K562 (cell line): Measurements from ENCODE around the gene MTTP. TPM values are rescaled to one million over a fixed set of nuclear protein-coding genes. Genes with fewer than 3 reads are reported as not detected.

Experiments
- ATAC-seq: fragments of 200-7000 bp; cut with Tn5 transposase; 3 replicates; pipeline ENCODE4 v1.9.1; 2020; ENCODE audit warnings: moderate library complexity
- BruUV-seq: library from RNA; stranded (reverse); fragments of 400-500 nt; replicated peaks from 2 replicates; lab custom pipeline; 2021; lab: Mats Ljungman, UMichigan
- CTCF ChIA-PET: fragments of 300-600 bp; formaldehyde crosslinking; extraction: SDS; loops from one replicate; lab custom pipeline; 2021; ENCODE audit warnings: low intra/inter-chr PET ratio; lab: Yijun Ruan, JAX
- POLR2A ChIA-PET: fragments of 300-600, 350-650 bp; sonication (Branson Sonifier 250); formaldehyde crosslinking; extraction: SDS; loops from one replicate; lab custom pipeline; 2021; ENCODE audit warnings: antibody characterized with exemption, inconsistent platforms; lab: Yijun Ruan, JAX
- DNase-seq, 4 experiments: peaks; one replicate each; pipeline versions ENCODE4 v3.0.0 to v3.0.0-alpha.2; 2011 to 2018; ENCODE audit warnings: low spot score in 3 of 4, mixed read lengths in 3 of 4; ENCODE audit errors: extremely low read depth in 1 of 4
- FAIRE-seq: peaks from 2 replicates; lab custom pipeline; 2011; peaks lifted over from hg19 to GRCh38; lab: Jason Lieb, UNC
- H2AFZ ChIP-seq: 2 replicates; pipeline ENCODE4 v1.6.0; 2011; ENCODE audit warnings: low read depth, low read length, control low read depth, inconsistent platforms
- H3K27ac ChIP-seq: fragments of 200-600 bp; 3 replicates; pipeline ENCODE4 v1.8.0; 2011; ENCODE audit warnings: low read depth, mild to moderate bottlenecking, control low read depth, inconsistent platforms, low read length, moderate library complexity, mixed read lengths; ENCODE audit errors: extremely low read depth
- H3K27me3 ChIP-seq, 2 experiments: fragments of 300-600 bp in 1 of 2; 2 replicates in 1 of 2; 3 replicates in 1 of 2; pipeline versions ENCODE4 v1.6.0 to v1.8.0; 2011; ENCODE audit warnings: inconsistent platforms in 2 of 2, low read length in 2 of 2, mild to moderate bottlenecking in 1 of 2, mixed read lengths in 1 of 2, moderate library complexity in 1 of 2; ENCODE audit not compliant: control insufficient read depth in 2 of 2, insufficient read depth in 2 of 2
- H3K36me3 ChIP-seq: fragments of 300-600 bp; 3 replicates; pipeline ENCODE4 v1.8.0; 2011; ENCODE audit warnings: mild to moderate bottlenecking, low read length, inconsistent platforms; ENCODE audit not compliant: control insufficient read depth, insufficient read depth
- H3K4me1 ChIP-seq, 2 experiments: fragments of 200-600 bp in 1 of 2; replicated peaks in 1 of 2; 2 replicates in 1 of 2; 3 replicates in 1 of 2; pipeline versions ENCODE4 v1.5.1 to v1.8.0; 2011; ENCODE audit warnings: inconsistent platforms in 2 of 2, low read length in 2 of 2, mild to moderate bottlenecking in 1 of 2, mixed read lengths in 1 of 2, moderate library complexity in 1 of 2; ENCODE audit not compliant: control insufficient read depth in 2 of 2, insufficient read depth in 2 of 2
- H3K4me2 ChIP-seq: 2 replicates; pipeline ENCODE4 v1.6.1; 2011; ENCODE audit warnings: low read length, control low read depth, inconsistent platforms, mixed read lengths; ENCODE audit not compliant: insufficient read depth
- H3K4me3 ChIP-seq: fragments of 200-600 bp; sonication (generic), shearing (Covaris generic); 2 replicates; pipeline ENCODE4 v1.5.1; 2016; ENCODE audit warnings: control low read depth, inconsistent platforms
- H3K79me2 ChIP-seq: fragments of 200-600 bp; 3 replicates; pipeline ENCODE4 v1.8.0; 2011; ENCODE audit warnings: low read length, inconsistent platforms; ENCODE audit not compliant: control insufficient read depth, insufficient read depth
- H3K9ac ChIP-seq, 2 experiments: 2 replicates each; pipeline versions ENCODE4 v1.6.0 to v1.6.1; 2011; ENCODE audit warnings: low read depth in 2 of 2, low read length in 2 of 2, control low read depth in 1 of 2, inconsistent platforms in 1 of 2, mild to moderate bottlenecking in 1 of 2, mixed read lengths in 1 of 2; ENCODE audit not compliant: insufficient read depth in 1 of 2
- H3K9me1 ChIP-seq: one replicate; pipeline ENCODE4 v1.6.0; 2011; ENCODE audit warnings: inconsistent platforms, mild to moderate bottlenecking, low read length, moderate library complexity; ENCODE audit not compliant: control insufficient read depth, insufficient read depth
- H3K9me3 ChIP-seq: replicated peaks from 2 replicates; pipeline ENCODE4 v1.5.1; 2011; ENCODE audit warnings: low read depth, low read length, inconsistent platforms; ENCODE audit not compliant: control insufficient read depth, insufficient read depth
- H4K20me1 ChIP-seq: replicated peaks from 2 replicates; pipeline ENCODE4 v1.6.1; 2011; ENCODE audit warnings: low read length, inconsistent platforms, mixed read lengths; ENCODE audit not compliant: control insufficient read depth, insufficient read depth
- ATF7 ChIP-seq: fragments of 450-650 bp; IDR thresholded peaks from 2 replicates; pipeline ENCODE4 v1.7.1; 2014; ENCODE audit warnings: mild to moderate bottlenecking, moderate library complexity
- CBFB ChIP-seq: sonication (generic); formaldehyde crosslinking; IDR thresholded peaks from 2 replicates; pipeline ENCODE4 v1.4.0; 2020; ENCODE audit warnings: mild to moderate bottlenecking, missing genetic modification reagents
- CC2D1A ChIP-seq: fragments of 450-650 bp; IDR thresholded peaks from 2 replicates; pipeline ENCODE4 v1.6.1; 2017; ENCODE audit warnings: mild to moderate bottlenecking
- CCAR2 ChIP-seq: fragments of 200-400 bp; formaldehyde crosslinking; IDR thresholded peaks from 2 replicates; pipeline ENCODE4 v1.6.1; 2017; ENCODE audit warnings: mild to moderate bottlenecking, low read depth, low read length
- FOXO4 ChIP-seq: fragments of 450-650 bp; formaldehyde crosslinking; IDR thresholded peaks from 2 replicates; pipeline ENCODE4 v1.4.0; 2020; ENCODE audit warnings: mild to moderate bottlenecking, moderate library complexity
- MYBL2 ChIP-seq, 2 experiments: fragments of 450-650 bp in 1 of 2; sonication (generic) in 1 of 2; formaldehyde crosslinking in 1 of 2; IDR thresholded peaks; 2 replicates each; pipeline versions ENCODE4 v1.6.1 to v1.8.1; 2017 to 2022; ENCODE audit warnings: borderline replicate concordance in 1 of 2, inconsistent platforms in 1 of 2, low read depth in 1 of 2, mild to moderate bottlenecking in 1 of 2, missing genetic modification reagents in 1 of 2, moderate library complexity in 1 of 2
- NEUROD1 ChIP-seq: fragments of 150-350 bp; IDR thresholded peaks from 2 replicates; pipeline ENCODE4 v1.6.1; 2014; ENCODE audit warnings: borderline replicate concordance, low read length, low read depth; ENCODE audit not compliant: partially characterized antibody
- POU5F1 ChIP-seq: fragments of 150-350 bp; IDR thresholded peaks from 2 replicates; pipeline ENCODE4 v1.6.1; 2014; ENCODE audit warnings: borderline replicate concordance, low read length, low read depth, mild to moderate bottlenecking; ENCODE audit not compliant: partially characterized antibody
- RBM34 ChIP-seq: fragments of 200-400 bp; formaldehyde crosslinking; IDR thresholded peaks from 2 replicates; pipeline ENCODE4 v1.6.1; 2018; ENCODE audit warnings: low read length, borderline replicate concordance; ENCODE audit not compliant: insufficient read depth
- SETDB1 ChIP-seq: IDR thresholded peaks from one replicate; pipeline ENCODE4 v1.6.1; 2012; ENCODE audit warnings: low read length, control low read depth, inconsistent platforms
- U2AF1 ChIP-seq: fragments of 200-400 bp; formaldehyde crosslinking; optimal IDR thresholded peaks from 2 replicates; pipeline ENCODE3; 2017; ENCODE audit warnings: mild to moderate bottlenecking, low read depth, low read length, moderate library complexity
- YBX1 ChIP-seq: fragments of 450-650 bp; IDR thresholded peaks from 2 replicates; pipeline ENCODE4 v1.7.1; 2016; ENCODE audit warnings: mild to moderate bottlenecking
- ZNF143 ChIP-seq: sonication (generic); formaldehyde crosslinking; IDR thresholded peaks from 2 replicates; pipeline ENCODE4 v1.9.0; 2022; ENCODE audit warnings: mild to moderate bottlenecking, missing genetic modification reagents
- ZNF408 ChIP-seq: fragments of 250-450 bp; sonication (Bioruptor Pico); IDR thresholded peaks from 2 replicates; pipeline ENCODE4 v1.4.0; 2020; ENCODE audit warnings: low read depth, mild to moderate bottlenecking, moderate library complexity
- ZNF449 ChIP-seq: fragments of 250-450 bp; sonication (Bioruptor Pico); IDR thresholded peaks from 2 replicates; pipeline ENCODE4 v1.8.0; 2022; ENCODE audit warnings: moderate library complexity, mild to moderate bottlenecking, inconsistent platforms
- ZNF764 ChIP-seq: fragments of 250-450 bp; sonication (Bioruptor Pico); IDR thresholded peaks from 2 replicates; pipeline ENCODE4 v1.4.0; 2020; ENCODE audit warnings: low read depth, mild to moderate bottlenecking, moderate library complexity
- ZNF780A ChIP-seq: fragments of 250-450 bp; sonication (Bioruptor Pico); IDR thresholded peaks from 2 replicates; pipeline ENCODE4 v1.5.0; 2021; ENCODE audit warnings: mild to moderate bottlenecking
- WGBS: fragments of 100-300 bp; shearing (Covaris generic); methylation state at CpG from one replicate; pipeline ENCODE4 v1.1.6; 2016; ENCODE audit warnings: low coverage, mixed read lengths; ENCODE audit not compliant: insufficient coverage; ENCODE audit errors: missing lambda C conversion rate; 5-methylcytosine and 5-hydroxymethylcytosine counted together
- in situ Hi-C: fragments of 300-500 bp; cut with MboI; formaldehyde crosslinking; loops from 4 replicates; pipeline ENCODE4 v1.15.0; 2018; ENCODE audit warnings: inconsistent platforms, mixed read lengths
- intact Hi-C: fragments of 100-400 bp; cut with micrococcal nuclease; formaldehyde crosslinking; loops from 2 replicates; pipeline ENCODE4 v1.14.2; 2022
- polyA plus RNA-seq, 8 experiments: library from polyadenylated mRNA; depleted of rRNA in 4 of 8; stranded (reverse) in 5 of 8; unstranded in 3 of 8; fragments of >200 nt; fragmentation: Nextera tagmentation in 2 of 8; fragmentation: Illumina TruSeq in 1 of 8; extraction: Ambion mirVana in 2 of 8; extraction: Trizol in 1 of 8; gene quantifications; 2 replicates each; pipeline versions ENCODE4 v1.2.1 to v1.2.3, GENCODE V29; 2011 to 2014; ENCODE audit warnings: inconsistent platforms in 1 of 8, missing spikeins in 1 of 8
- total RNA-seq, 7 experiments: library from RNA; depleted of rRNA in 6 of 7; stranded (reverse); fragments of >200 nt in 6 of 7; fragmentation: Illumina TruSeq in 2 of 7; extraction: Trizol in 2 of 7; gene quantifications; 2 replicates each; pipeline versions ENCODE4 v1.2.1 to v1.2.3, GENCODE V29; 2011 to 2021; ENCODE audit warnings: low replicate concordance in 1 of 7
- TF ChIP-seq, protein P1 (sequence below): fragments of 200-800 bp; sonication (Bioruptor generic); IDR thresholded peaks from 2 replicates; pipeline ENCODE4 v1.6.1; 2017; ENCODE audit warnings: missing genetic modification characterization, missing compliant biosample characterization

Gene MTTP
- total and polyA plus RNA-seq, 9 of the 15 experiments (the other 6 are each of a cell fraction or from before 2014, with no cell fraction given): 0.01 to 0.29 (median 0.04) TPM; not detected in 2

DNA sequence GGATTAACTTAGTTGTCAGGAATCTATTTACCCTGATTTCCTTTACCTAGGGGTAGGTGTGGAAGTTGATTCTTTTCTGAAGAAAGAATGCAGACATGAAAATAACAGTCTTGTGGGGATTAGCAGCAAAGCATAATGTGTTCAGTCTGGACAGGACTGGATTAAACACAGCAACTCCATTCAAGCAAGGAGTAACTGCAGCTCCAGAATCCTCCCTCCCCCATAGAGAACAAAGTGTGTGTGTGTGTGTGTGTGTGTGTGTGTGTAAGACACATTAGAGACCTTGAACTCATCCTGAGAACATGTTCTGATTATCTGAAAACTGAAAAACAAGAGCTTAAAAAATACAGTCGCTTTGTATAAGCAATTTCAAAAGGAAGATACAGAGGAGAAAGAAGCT lies 73.7 kb downstream of the MTTP start (continued):
- TF ChIP-seq, protein P1, sequence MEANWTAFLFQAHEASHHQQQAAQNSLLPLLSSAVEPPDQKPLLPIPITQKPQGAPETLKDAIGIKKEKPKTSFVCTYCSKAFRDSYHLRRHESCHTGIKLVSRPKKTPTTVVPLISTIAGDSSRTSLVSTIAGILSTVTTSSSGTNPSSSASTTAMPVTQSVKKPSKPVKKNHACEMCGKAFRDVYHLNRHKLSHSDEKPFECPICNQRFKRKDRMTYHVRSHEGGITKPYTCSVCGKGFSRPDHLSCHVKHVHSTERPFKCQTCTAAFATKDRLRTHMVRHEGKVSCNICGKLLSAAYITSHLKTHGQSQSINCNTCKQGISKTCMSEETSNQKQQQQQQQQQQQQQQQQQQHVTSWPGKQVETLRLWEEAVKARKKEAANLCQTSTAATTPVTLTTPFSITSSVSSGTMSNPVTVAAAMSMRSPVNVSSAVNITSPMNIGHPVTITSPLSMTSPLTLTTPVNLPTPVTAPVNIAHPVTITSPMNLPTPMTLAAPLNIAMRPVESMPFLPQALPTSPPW (CRISPR knock-in tag): no peak
- TF ChIP-seq MYBL2 (IDR thresholded peaks at IDR 0.05; ENCODE audit: low read depth) (no peak), MYBL2 (CRISPR knock-in tag; IDR thresholded peaks at IDR 0.05; ENCODE audit: borderline replicate concordance) (no peak), ZNF780A (CRISPR knock-in tag) (no peak), ZNF408 (CRISPR knock-in tag) (no peak), CC2D1A (no peak), CCAR2 (no peak)

GRCh38 chr4:99649208-99649607 lies 74.6 kb downstream of the MTTP start:
- H3K4me2 ChIP-seq: no peak overlapping the region
- H4K20me1 ChIP-seq: no peaks in the 10 kb centered on the region; the same call in 1 of the 2 replicates
- no peak for DNase-seq
- no peaks in the 10 kb centered on the region for H3K79me2 ChIP-seq
- H3K9me1 ChIP-seq: no peaks in the 10 kb centered on the region
- FAIRE-seq: no peak
- no peaks in the 10 kb centered on the region for H3K9me3 ChIP-seq
- H3K27ac ChIP-seq: no peak overlapping the region
- in situ Hi-C loops (no loop called here), intact Hi-C loops (no loop called here)
- H2AFZ ChIP-seq: no peak overlapping the region
- ATAC-seq: no peak
- no peak overlapping the region for H3K9ac ChIP-seq
- ChIA-PET CTCF (no interaction called here), POLR2A (no interaction called here)
- H3K4me1 ChIP-seq: peaks cover 0 to 18% of the 10 kb centered on the region in 2 experiments; a peak in 2 of 5 replicates
- 5% methylated on average over 9 of the region's 9 CpGs for WGBS
- H3K27me3 ChIP-seq: peaks cover 36 to 52% of the 10 kb centered on the region in 2 experiments
- no TSS peak for BruUV-seq
- H3K4me3 ChIP-seq: no peak overlapping the region
- H3K36me3 ChIP-seq: no peaks in the 10 kb centered on the region
- TF ChIP-seq FOXO4 (CRISPR knock-in tag): no peak
- no peak for TF ChIP-seq ZNF764 (CRISPR knock-in tag)
- TF ChIP-seq YBX1: no peak
- TF ChIP-seq U2AF1: no peak
- TF ChIP-seq NEUROD1: no peak
- no peak for TF ChIP-seq ATF7
- no peak for TF ChIP-seq POU5F1
- no peak for TF ChIP-seq CBFB (CRISPR knock-in tag)
- no peak for TF ChIP-seq RBM34
- TF ChIP-seq SETDB1: no peak
- TF ChIP-seq ZNF449 (CRISPR knock-in tag): no peak
- no peak for TF ChIP-seq ZNF143 (CRISPR knock-in tag)
